RCC 7860 (cell line): ENCODE data around the gene APOC1.

ENCODE experiments used
- DNase-seq: peaks from one replicate; pipeline ENCODE4 v3.0.0-alpha.2; 2015; ENCODE audit warnings: low spot score
- FAIRE-seq: peaks from 2 replicates; lab custom pipeline; 2012; peaks lifted over from hg19 to GRCh38; lab: Jason Lieb, UNC

APOC1 gene

DNA sequence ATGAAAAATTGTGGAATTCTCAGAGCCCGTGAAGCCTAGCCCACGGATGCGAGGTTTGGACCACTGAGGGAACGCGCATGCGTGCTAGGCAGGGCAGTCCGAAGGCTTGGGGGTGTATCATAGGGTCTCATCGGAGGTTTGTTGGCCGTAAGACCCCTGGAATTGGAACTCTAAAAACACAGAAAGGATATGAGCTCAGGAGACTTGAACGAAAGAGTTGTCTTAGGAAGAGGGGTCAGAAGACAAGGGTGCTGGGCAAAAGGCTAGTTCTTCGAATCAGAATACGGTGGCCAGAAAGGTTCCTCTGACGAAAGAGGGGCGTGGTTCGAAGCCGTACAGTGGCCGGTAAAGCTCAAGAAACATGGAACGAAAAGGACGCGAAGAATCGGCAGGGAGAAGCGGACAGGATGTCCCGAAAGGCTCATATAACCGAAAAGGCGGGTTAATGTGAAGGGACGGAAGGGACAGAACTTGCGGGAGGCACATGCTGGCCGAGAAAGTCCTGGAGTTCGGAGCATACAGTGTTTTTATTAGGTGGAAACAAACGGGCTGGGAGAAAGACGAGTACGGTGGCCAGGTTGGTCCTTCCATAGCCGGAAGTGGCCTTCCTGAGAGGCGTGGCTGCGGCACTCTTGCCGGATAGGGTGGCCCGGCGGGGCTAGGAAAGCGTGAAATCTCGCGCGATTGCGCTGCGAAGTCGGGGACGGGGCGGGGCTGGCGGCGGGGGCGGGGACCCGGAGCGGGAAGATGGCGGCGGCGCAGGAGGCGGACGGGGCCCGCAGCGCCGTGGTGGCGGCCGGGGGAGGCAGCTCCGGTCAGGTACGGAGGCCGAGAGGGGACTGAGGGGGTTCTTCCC lies 40.5 kb downstream of the APOC1 start, which contains the start of gene CLPTM1:
TSS of gene CLPTM1 (plus strand) at position 732 of the 856 bp plus-strand sequence. CDS start at position 748, 16 bp downstream.
- DNase-seq (peak; percentile 86), FAIRE-seq (no peak)

GRCh38 chr19:44955505-44956439 lies 41.4 kb downstream of the APOC1 start:
- DNase-seq = no peak
- FAIRE-seq = no peak

DNA sequence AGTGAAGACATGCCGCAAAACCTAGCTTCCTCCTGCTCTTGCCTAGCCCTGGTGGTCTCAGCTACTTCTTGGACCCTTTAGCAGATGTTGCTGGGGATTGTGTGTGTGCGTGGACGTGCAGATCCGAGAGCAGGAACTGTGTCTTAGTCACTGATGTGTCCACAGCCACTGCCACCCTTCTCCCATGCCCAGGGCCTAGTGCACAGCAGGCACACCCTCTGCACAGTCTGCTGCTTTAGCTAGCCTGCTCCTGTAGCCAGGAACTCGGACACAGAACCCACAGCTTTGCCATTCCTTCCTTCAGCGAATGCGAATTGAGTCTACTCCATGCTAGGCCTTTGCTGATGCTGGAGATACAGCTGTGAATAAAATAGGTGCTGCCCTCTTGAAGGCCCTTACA lies 43.1 kb downstream of the APOC1 start:
- DNase-seq = no peak
- FAIRE-seq = no peak

DNA sequence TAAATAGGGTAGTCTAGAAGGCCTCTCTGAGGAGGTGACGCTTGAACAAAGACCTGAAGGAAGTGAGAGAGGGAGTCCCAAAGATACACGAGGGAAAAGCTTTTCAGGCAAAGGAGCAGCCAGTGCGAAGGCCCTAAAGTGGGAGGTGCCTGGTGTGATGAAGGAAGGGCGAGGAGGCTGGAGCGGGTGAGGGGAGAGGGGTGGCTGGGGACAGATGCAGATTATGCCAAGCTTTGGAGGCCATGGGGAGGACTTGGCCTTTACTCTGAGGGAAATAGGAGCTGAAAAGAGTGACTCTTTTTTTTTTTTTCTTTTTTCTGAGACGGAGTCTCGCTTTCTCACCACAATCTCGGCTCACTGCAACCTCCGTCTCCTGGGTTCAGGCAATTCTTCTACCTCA lies 43.7 kb downstream of the APOC1 start:
- FAIRE-seq (no peak), DNase-seq (no peak)

GRCh38 chr19:44959691-44960090 lies 45.3 kb downstream of the APOC1 start:
- FAIRE-seq (no peak), DNase-seq (no peak)

- no peak for DNase-seq
- no peak for FAIRE-seq
These were observed 46.7 kb downstream of the APOC1 start for GRCh38 chr19:44960906-44961728.

GRCh38 chr19:44961821-44962220 lies 47.4 kb downstream of the APOC1 start:
- FAIRE-seq (no peak), DNase-seq (no peak)

DNA sequence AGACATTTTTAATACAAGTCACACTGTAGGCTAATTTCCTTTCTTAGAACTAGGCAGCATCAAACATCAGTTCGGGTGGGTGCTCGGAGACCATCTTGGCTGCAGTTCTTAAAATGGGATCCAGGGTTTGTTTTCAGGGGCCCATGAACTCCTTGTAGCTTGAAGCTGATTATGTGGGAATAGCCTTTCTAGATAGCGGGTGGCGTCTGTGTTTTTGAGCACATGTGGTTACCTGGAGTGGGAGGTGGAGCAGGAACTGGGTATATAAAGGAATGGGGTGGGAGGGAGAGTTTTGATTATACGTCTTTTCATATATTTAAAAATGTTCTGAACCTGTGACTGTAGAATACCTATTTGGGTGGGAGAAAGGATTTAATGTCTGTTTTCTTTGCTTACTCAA lies 53.7 kb downstream of the APOC1 start:
- DNase-seq (no peak), FAIRE-seq (no peak)

DNA sequence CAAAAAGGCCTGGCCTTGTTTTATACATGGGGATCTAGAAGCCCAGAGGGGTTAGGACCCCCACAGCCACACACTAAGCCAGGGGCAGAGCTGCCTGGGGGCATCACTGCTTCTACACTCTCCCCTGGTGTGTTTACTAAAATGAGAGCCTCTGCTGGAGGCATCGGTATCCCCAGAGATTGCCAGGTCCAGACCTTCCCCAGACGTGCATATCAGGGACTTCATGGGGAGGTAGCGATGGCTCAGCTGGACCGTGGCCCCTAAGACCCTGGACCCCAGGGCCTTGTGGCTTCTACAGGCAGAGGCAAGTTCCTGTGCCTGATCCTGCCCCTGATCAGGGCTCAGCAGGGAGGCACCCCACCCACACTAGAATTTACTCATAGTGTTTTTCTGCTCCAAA lies 54.3 kb downstream of the APOC1 start:
- no peak for DNase-seq
- FAIRE-seq = no peak
